HG03354 (cell line): Measurements from ENCODE around the gene CDH13.

ENCODE experiments used
- ATAC-seq: cut with Tn5 transposase; IDR thresholded peaks from one replicate; pipeline ENCODE4 v1.9.1; 2021; ENCODE audit warnings: mild to moderate bottlenecking; ENCODE audit not compliant: unreplicated experiment, poor library complexity, severe bottlenecking

Gene CDH13

DNA sequence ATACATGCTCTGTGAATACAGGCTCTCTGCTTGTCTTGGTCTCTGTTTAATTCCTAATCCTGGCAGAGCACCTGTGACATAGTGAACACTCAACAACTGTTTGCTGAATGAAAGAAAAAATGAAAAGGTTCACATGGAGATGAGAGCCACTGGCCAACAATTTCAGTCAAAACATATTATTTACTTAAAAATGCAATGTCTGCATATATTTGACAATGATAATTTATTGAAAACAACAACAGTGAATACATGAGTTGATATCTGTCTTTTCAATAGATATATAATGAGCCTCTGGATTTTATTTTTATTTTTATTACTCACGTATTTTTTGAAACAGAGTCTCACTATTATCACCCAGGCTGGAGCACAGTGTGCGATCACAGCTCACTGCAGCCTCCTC, 136.6 kb downstream of the CDH13 start:
- ATAC-seq: no peak

GRCh38 chr16:82767198-82767597, 140.4 kb downstream of the CDH13 start:
- ATAC-seq: no peak

- ATAC-seq: no peak
Measured at GRCh38 chr16:82767808-82768207, 141.0 kb downstream of the CDH13 start.

DNA sequence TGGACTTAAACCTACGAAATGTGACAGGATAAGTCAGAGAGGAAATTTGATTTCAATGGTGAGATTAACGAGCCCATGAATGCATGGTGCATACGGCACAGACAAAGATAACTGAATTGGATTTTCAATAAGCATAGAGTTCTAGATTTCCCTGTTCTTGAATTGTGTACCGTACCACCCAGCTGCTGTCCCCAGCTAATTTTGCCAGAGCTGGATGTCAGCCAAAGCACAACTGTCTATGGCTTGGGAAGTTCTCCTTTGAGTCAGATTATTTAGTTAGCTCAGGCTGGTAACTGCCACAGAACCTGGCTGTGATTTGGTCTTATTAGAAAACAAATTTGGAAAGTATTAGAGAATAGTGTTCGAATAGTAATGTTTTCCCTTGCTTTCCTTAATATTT, 143.1 kb downstream of the CDH13 start:
- ATAC-seq: no peak

DNA sequence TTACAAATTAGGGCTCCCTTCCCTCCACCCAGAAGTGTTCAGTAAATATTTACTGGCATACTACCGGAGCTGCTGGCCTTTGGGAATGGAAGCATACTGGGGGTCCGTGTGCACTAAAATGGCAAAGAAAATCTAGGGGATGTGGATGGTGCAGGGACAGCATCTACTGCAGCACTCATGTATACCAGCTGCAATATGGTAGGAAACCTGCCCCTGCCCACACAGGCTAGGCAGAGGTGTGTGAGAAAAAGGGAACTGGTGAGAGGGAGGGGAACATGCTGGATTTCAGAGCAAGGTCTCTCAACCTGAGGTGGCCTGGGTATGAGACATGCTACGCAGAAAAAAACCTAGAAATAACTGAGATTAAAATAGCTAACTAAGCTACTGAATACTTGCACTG, 145.4 kb downstream of the CDH13 start:
- no peak for ATAC-seq

DNA sequence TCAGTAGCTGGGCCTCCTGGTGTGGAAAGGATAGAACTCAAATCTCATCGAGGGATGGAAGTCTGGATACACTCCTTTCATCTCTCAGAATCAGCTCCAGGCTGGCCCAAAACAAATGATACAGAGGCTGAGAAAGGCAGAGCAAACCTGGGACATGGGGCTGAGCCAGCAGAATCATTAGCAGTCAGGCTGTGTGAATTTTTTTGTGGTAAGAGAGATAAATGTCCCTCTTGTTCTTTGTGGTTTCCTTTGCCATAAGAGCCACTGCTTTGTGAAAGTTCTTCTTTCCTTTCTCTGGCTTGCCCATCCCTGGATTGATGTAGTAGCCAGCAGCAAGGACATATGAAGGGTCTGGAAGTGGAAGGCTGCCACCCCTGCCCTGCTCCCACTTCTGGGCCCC, 146.2 kb downstream of the CDH13 start:
- no peak for ATAC-seq

DNA sequence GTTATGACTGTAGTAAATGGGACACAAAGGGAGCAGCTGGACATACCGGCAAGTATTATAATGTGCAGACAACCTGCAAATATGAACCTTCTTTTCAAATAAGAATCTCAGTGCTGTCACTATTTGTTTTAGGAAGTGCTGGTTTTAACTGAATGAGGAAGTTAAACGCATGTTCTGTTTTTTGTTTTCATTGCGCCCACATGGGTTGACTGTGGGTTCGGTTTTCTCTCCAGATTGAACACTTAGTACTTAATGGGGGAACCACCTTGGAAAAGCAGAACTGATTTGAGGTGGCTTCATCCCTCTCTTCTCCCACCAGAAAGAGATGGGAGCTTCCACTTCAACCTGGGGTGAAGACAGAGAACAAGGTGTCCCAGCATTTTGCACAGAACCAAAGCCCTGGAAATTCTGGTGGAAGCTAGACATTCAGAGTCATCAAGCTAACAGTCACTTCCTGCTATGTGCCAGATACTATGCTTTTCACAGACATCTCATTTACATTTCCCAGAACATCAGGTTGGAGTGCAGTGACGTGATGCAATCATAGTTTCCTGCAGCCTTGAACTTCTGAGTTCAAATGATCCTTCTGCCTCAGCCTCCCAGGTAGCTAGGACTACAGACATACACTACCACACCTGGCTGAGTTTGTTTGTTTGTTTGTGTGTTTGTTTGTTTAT, 149.8 kb downstream of the CDH13 start:
- peak; percentile 57 for ATAC-seq

GRCh38 chr16:82782715-82783251, 156.0 kb downstream of the CDH13 start:
- no peak for ATAC-seq

GRCh38 chr16:82783933-82784572, 157.3 kb downstream of the CDH13 start:
- no peak for ATAC-seq

GRCh38 chr16:82784573-82784968, 157.8 kb downstream of the CDH13 start:
- ATAC-seq: no peak

DNA sequence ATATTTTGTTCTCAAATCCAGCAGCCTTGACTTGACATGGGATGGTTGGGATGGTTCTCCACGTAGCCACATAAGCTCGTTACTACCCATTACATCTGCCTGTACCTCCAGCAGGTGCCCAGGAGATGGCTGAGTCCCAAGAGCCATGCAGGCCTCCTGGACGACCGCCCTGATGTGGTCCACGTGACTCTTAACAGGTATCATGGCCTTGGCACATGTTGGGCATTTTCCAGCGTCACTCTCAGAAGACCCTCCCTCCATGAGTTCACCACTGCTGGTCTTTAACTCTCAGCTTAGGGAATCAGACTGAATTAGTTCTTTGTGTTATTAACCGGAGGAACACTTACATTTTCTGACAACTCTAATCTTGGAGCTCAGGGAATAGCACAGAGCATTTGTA, 161.5 kb downstream of the CDH13 start:
- no peak for ATAC-seq

- ATAC-seq: no peak
Measured at GRCh38 chr16:82788919-82789318, 162.2 kb downstream of the CDH13 start.

DNA sequence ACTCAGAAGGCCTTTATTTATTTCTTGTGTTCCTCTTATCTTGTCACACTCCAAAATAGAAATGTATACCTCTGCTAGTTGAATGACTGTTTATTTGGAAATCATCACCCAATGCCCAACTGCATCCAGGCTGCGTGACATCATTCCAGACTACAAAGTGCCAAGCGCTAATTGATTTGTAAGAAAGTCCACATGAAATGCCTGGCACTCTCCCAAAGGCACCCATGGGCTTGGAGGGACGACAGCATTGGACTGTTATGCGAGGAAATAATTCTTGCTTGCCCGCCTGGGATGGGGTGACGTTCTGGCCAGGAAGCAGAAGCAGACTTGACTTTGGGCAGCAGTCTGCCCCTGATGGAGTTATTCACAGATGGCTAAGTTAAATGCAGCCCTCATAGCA, 165.9 kb downstream of the CDH13 start:
- ATAC-seq: no peak

DNA sequence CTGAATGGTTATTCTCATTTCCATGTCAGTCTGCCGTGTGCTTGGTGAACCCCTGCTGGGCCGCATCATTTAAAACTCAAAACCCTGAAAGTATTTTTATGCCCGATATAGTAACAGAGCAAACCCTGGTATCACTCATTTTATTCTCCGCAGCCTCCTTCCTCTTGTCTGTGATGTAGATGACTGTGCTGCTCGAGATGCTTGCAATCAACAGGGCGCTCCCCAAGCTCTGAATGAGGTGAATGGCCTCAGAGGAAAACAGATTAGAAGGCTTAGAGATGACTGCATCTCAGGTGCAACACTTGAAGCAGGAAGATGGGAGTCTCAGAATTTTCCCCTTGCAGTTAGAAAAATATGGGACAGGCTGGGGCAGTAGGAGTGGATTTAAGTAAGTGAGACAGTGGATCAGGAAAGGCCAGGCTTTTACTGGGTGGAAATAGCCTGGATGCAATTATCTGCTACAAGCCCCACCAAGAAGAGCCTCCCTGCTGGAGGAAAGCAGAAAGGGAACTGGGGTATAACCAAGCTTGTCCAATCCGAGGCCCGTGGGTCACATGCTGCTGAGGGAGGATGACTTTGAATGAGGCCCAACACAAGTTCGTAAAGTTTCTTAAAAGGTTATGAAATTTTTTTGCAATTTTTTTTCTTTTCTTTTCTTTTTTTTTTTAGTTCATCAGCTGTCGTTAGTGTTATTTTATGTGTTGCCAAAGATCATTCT, 166.9 kb downstream of the CDH13 start:
- no peak for ATAC-seq

- no peak for ATAC-seq
Measured at GRCh38 chr16:82796047-82796446, 169.3 kb downstream of the CDH13 start.

DNA sequence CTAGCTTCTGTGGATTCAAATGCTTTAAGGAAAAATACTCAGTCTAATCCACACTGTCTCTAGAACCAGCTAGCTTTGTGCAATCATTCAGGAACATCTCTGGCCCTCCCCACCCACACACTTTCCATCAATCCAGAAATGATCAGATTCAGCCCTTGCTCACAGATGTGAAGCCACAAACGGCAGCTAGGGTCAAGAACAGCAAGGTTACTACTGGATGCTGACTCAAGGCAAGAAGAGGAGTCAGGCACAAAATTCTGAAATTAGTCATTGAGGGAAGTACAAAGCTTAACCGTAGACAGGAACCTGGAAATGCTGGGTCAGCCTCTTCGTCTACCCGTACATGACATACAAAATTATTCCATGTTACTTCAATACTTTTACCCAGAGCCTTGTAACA, 174.6 kb downstream of the CDH13 start:
- ATAC-seq: no peak

DNA sequence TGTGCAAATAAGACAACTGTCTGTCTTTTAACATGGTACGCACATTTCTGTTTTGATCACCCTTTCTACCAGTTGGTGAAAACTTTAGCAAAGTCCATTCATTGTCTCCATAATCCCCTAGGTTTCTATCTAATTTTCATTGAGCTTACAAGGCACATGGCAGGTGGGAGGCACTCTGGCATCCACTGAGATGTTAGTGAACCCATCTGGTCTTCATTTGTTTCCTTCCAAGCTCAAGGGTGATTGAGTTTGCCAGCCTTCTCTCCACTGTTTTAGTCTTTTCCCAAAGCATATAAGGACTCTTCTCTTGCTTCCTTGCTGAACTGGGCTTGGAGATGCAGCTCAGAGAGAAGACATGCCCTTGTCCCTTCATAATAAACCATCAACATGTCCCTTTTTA, 179.1 kb downstream of the CDH13 start:
- no peak for ATAC-seq

- no peak for ATAC-seq
Measured at GRCh38 chr16:82807311-82807710, 180.5 kb downstream of the CDH13 start.

- ATAC-seq: no peak
Measured at GRCh38 chr16:82808036-82808435, 181.3 kb downstream of the CDH13 start.

- ATAC-seq: no peak
Measured at GRCh38 chr16:82810077-82810476, 183.3 kb downstream of the CDH13 start.

DNA sequence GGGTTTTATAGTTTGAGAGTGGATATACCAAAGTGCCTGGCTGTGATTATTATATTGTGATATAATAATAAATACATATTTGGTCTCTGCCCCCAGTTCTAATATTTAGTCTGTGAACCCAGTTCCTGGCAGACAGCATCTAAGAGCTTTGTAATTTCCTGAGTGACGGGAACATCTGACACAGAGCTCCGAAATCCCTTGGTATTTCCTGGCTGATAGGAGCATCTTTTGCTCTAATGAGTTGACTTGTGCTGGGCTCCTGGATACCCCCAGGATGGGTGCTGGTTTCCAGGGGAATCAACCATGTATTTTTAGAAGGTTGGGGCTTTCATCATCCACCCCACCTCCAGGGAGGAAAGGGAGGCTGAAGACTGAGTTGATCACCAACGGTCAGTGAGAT, 187.3 kb downstream of the CDH13 start:
- no peak for ATAC-seq
